Measurements from ENCODE around the gene PODN.

The PODN gene

GRCh38 chr1:53114581-53115400, 52.8 kb downstream of the PODN start:
- no peak for DNase-seq (ENCODE audit: low spot score)

- DNase-seq (ENCODE audit: low spot score) = no peak
Observed at GRCh38 chr1:53115403-53116306, 53.6 kb downstream of the PODN start.

GRCh38 chr1:53116307-53116810, 54.3 kb downstream of the PODN start:
- no peak for DNase-seq (ENCODE audit: low spot score)

GRCh38 chr1:53116933-53117600, 55.1 kb downstream of the PODN start:
- DNase-seq (ENCODE audit: low spot score) = no peak

- DNase-seq (ENCODE audit: low spot score) = no peak
Observed at GRCh38 chr1:53117836-53118235, 55.8 kb downstream of the PODN start.

- no peak for DNase-seq (ENCODE audit: low spot score)
Observed at GRCh38 chr1:53120659-53121058, 58.6 kb downstream of the PODN start.

- DNase-seq (ENCODE audit: low spot score) = peak; percentile 89
Observed at GRCh38 chr1:53121319-53122172, 59.5 kb downstream of the PODN start.

GRCh38 chr1:53122201-53122885, 60.3 kb downstream of the PODN start:
- DNase-seq (ENCODE audit: low spot score) = no peak

- DNase-seq (ENCODE audit: low spot score) = no peak
Observed at GRCh38 chr1:53122961-53123413, 61.0 kb downstream of the PODN start.

GRCh38 chr1:53123453-53124140, 61.6 kb downstream of the PODN start:
- no peak for DNase-seq (ENCODE audit: low spot score)

- no peak for DNase-seq (ENCODE audit: low spot score)
Observed at GRCh38 chr1:53125122-53125521, 63.1 kb downstream of the PODN start.

- no peak for DNase-seq (ENCODE audit: low spot score)
Observed at GRCh38 chr1:53125623-53126360, 63.8 kb downstream of the PODN start.

GRCh38 chr1:53126495-53126894, 64.5 kb downstream of the PODN start:
- DNase-seq (ENCODE audit: low spot score) = no peak

GRCh38 chr1:53127546-53127945, 65.5 kb downstream of the PODN start:
- DNase-seq (ENCODE audit: low spot score) = no peak

GRCh38 chr1:53128401-53128800, 66.4 kb downstream of the PODN start:
- peak; percentile 15 for DNase-seq (ENCODE audit: low spot score)

- no peak for DNase-seq (ENCODE audit: low spot score)
Observed at GRCh38 chr1:53129891-53130597, 68.0 kb downstream of the PODN start.

GRCh38 chr1:53130598-53130877, 68.5 kb downstream of the PODN start:
- no peak for DNase-seq (ENCODE audit: low spot score)

GRCh38 chr1:53130878-53131589, 69.0 kb downstream of the PODN start:
- DNase-seq (ENCODE audit: low spot score) = peak; percentile 58

Measured in left forelimb (tissue), 1 donor.